GM12865 (cell line): ENCODE measurements around the gene CSNK1G2.

Source experiments
- DNase-seq: peaks from one replicate; pipeline ENCODE4 v3.0.0; 2010; ENCODE audit warnings: low read depth
- H3K4me3 ChIP-seq: 2 replicates; pipeline ENCODE4 v1.5.1; 2011; ENCODE audit warnings: mild to moderate bottlenecking, low read depth, low read length, control low read depth
- TF ChIP-seq, protein P1 (sequence below): IDR thresholded peaks from 2 replicates; pipeline ENCODE4 v1.5.1; 2011; ENCODE audit warnings: low read length, control low read depth, low read depth, inconsistent platforms; ENCODE audit not compliant: insufficient read depth; ENCODE audit errors: missing control alignments

CSNK1G2 gene

DNA sequence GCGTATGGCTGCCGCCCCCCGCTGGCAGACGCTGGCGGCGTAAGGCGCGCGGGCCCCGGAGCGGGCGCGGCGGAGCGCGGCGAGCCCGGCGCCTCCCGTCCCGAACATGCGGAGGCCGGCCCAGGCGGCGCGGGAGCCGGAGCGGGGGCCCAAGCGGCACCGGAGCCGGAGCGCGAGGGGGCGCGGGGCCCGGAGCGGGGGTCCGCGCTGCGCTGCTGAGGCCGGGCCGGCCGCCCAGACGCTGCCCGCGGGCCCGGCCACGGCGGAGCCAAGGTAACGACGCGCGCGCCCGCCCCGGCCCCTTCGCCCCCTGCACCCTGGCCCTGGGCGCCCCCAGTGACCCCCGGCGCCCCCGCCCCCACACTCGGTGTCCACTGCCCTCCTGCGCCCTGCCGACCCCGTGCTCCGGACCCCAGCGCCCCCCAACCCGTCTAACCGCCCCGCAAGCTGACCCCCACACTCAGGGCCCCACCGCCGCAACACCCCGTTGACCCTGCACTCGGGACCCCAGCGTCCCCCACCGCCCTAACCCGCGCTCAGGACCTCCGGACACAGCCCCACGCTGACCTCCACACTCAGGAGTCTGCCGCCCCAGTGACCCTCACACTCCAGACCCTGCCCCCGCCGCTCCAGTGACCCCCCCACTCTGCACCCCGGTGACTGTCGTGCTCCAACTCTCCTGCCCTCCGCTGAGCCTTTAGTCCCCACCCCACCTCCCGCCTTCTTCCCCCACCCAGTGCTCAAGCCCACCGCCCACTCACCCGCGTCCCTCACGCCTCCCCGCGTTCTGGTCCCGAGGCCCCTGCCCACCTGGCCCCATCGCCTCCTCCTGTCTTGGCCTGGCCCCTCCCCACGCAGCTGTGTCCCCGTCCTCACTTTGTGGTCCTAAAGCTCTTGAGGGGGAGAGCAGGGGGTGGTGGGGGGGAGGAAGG, at the start of gene CSNK1G2:
Gene CSNK1G2, plus strand, starts transcription at position 27 of the 932 bp plus-strand sequence. CDS start 28,601 bp downstream, outside the sequence.
- peak within 1 kb of the TSS; percentile 74 for H3K4me3 ChIP-seq
- DNase-seq = no peak
- TF ChIP-seq, protein P1, sequence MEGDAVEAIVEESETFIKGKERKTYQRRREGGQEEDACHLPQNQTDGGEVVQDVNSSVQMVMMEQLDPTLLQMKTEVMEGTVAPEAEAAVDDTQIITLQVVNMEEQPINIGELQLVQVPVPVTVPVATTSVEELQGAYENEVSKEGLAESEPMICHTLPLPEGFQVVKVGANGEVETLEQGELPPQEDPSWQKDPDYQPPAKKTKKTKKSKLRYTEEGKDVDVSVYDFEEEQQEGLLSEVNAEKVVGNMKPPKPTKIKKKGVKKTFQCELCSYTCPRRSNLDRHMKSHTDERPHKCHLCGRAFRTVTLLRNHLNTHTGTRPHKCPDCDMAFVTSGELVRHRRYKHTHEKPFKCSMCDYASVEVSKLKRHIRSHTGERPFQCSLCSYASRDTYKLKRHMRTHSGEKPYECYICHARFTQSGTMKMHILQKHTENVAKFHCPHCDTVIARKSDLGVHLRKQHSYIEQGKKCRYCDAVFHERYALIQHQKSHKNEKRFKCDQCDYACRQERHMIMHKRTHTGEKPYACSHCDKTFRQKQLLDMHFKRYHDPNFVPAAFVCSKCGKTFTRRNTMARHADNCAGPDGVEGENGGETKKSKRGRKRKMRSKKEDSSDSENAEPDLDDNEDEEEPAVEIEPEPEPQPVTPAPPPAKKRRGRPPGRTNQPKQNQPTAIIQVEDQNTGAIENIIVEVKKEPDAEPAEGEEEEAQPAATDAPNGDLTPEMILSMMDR = peak; percentile 27

DNA sequence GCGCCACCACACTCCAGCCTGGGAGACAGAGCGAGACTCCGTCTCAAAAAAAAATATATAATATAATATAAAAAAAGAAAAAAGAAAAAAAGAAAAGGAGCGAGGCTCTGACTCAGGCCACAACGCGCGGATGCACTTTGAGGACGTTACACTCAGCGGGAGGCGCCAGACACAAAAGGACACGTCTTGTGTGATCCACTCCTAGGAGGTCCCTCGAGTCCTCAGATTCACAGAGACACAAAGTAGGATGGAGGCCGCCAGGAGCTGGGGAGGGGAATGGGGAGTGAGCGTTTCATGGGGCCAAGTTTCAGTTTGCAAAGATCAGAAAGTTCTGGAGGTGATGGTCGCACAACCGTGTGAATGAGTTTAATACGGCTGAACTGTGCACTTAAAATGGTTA, 47.2 kb upstream of the CSNK1G2 start:
- no peak for DNase-seq
- TF ChIP-seq, protein P1 = no peak
- no peak overlapping the region for H3K4me3 ChIP-seq

DNA sequence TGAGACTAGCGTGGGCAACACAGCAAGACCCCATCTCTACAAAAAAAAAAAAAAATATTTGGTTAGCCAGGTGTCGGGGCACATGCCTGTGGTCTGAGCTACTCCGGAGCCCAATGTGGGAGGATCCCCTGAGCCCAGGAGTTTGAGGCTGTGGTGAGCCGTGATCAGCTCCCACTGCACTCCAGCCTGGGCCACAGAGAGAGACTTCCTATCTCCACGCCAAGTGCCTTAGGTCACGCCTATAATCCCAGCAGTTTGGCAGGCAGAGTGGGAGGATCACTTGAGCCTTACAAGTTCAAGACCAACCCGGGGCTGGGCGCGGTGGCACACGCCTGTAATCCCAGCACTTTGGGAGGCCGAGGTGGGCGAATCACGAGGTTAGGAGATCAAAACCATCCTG, 44.5 kb upstream of the CSNK1G2 start:
- peak overlapping the region; percentile 54; the same call in 1 of the 2 replicates for H3K4me3 ChIP-seq
- peak; percentile 16 for DNase-seq
- TF ChIP-seq, protein P1 = no peak

DNA sequence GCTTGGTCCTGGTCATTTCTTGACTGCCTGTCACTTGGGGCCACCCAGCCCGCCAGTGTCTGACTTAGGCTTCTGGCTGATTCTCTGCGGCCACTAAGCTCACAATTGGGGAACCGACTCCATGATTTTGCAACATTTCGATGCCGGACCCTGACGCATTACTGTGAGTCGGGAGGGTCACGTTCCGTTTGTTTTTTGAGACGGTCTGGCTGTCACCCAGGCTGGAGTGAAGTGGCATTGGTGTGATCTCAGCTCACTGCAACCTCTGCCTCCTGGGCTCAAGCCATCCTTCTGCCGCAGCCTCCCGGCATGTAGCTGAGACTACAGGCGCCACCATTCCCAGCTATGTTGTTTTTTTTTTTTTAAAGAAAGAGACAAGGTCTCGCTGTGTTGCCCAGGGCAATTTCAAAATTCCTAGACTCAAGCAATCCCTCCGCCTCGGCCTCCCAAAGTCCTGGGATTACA, 39.0 kb upstream of the CSNK1G2 start:
- TF ChIP-seq, protein P1 = no peak
- no peak overlapping the region for H3K4me3 ChIP-seq
- peak; percentile 0 for DNase-seq

DNA sequence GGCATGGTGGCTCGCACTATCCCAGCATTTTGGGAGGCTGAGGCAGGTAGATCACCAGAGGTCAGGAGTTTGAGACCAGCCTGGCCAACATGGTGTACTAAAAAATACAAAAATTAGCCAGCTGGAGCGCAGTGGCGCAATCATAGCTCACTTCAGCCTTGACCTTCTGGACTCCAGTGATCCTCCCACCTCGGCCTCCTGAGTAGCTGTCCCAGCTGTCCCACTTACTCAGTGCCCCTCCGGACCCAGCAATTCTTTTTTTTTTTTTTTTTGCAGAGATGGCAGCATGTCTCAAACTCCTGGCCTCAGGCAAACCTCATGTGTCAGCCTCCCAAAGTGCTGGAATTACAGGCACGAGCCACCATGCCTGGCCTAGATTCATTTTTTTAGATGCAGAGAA, 38.0 kb upstream of the CSNK1G2 start:
- no peak overlapping the region for H3K4me3 ChIP-seq
- peak; percentile 11 for DNase-seq
- TF ChIP-seq, protein P1 = no peak

DNA sequence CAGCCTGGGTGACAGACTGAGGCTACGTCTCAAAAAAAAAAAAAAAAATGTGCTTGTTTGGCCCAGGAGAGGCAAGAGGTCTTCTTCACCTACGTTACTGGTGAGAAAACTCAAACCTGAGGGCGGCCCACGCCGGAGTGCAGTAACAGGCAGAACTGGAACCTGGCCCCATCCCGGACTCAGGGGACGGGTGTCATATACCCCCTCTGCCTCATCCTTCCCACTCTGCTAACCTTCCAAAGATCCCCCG, 36.2 kb upstream of the CSNK1G2 start:
- TF ChIP-seq, protein P1 = no peak
- peak overlapping the region; percentile 68 for H3K4me3 ChIP-seq
- no peak for DNase-seq
